PC-9 (cell line): ENCODE results near the gene NDUFS7. TPM values are rescaled to one million over a fixed set of nuclear protein-coding genes. Genes with fewer than 3 reads are reported as not detected.

ENCODE experiments used
- BruUV-seq: library from RNA; stranded (reverse); fragments of 400-500 nt; replicated peaks from 2 replicates; lab custom pipeline; 2021; lab: Mats Ljungman, UMichigan
- CTCF ChIA-PET: fragments of 300-600 bp; sonication (Branson Sonifier 250); formaldehyde crosslinking; loops from one replicate; lab custom pipeline; 2022; ENCODE audit warnings: antibody characterized with exemption; lab: Charles Lee
- POLR2A ChIA-PET: fragments of 300-600 bp; sonication (Branson Sonifier 250); formaldehyde crosslinking; loops from one replicate; lab custom pipeline; 2022; ENCODE audit warnings: antibody characterized with exemption; ENCODE audit not compliant: unreplicated experiment; lab: Charles Lee
- DNase-seq, 2 experiments: peaks; one replicate each; pipeline versions ENCODE4 v3.0.0 to v3.0.0-alpha.2; 2015 to 2022; ENCODE audit warnings: mixed read lengths in 1 of 2
- H2AFZ ChIP-seq: fragments of 200-600 bp; sonication (generic); 2 replicates; pipeline ENCODE4 v1.8.1; 2017; ENCODE audit warnings: antibody characterized with exemption
- H3F3A ChIP-seq: fragments of 200-600 bp; sonication (generic); 2 replicates; pipeline ENCODE4 v1.8.1; 2017; ENCODE audit warnings: antibody characterized with exemption, mild to moderate bottlenecking, low read depth; ENCODE audit not compliant: insufficient read depth
- H3K27ac ChIP-seq: fragments of 200-600 bp; sonication (generic); 2 replicates; pipeline ENCODE4 v1.6.1; 2016; ENCODE audit warnings: mixed run types
- H3K27me3 ChIP-seq: fragments of 200-600 bp; sonication (generic); 2 replicates; pipeline ENCODE4 v1.6.1; 2016; ENCODE audit warnings: low read depth, mixed run types; ENCODE audit not compliant: insufficient read depth
- H3K36me3 ChIP-seq: fragments of 200-600 bp; sonication (generic); 2 replicates; pipeline ENCODE4 v1.6.1; 2016; ENCODE audit warnings: low read depth, mixed run types
- H3K4me1 ChIP-seq: fragments of 200-600 bp; sonication (generic); replicated peaks from 2 replicates; pipeline ENCODE4 v1.6.1; 2016; ENCODE audit warnings: mixed run types; ENCODE audit not compliant: insufficient read depth
- H3K4me2 ChIP-seq: fragments of 200-600 bp; sonication (generic); 2 replicates; pipeline ENCODE4 v1.6.1; 2017; ENCODE audit warnings: mixed run types
- H3K4me3 ChIP-seq: fragments of 200-600 bp; sonication (generic); 2 replicates; pipeline ENCODE4 v1.6.1; 2016; ENCODE audit warnings: mixed run types
- H3K79me2 ChIP-seq: fragments of 200-600 bp; sonication (generic); 2 replicates; pipeline ENCODE4 v1.6.1; 2017; ENCODE audit warnings: low read depth, mixed run types
- H3K9me2 ChIP-seq: fragments of 200-600 bp; sonication (generic); 2 replicates; pipeline ENCODE4 v1.8.1; 2017; ENCODE audit warnings: mild to moderate bottlenecking; ENCODE audit not compliant: insufficient read depth
- H3K9me3 ChIP-seq: fragments of 200-600 bp; sonication (generic); 2 replicates; pipeline ENCODE4 v1.8.1; 2016; ENCODE audit warnings: low read depth; ENCODE audit not compliant: insufficient read depth
- H4K20me1 ChIP-seq: fragments of 200-600 bp; sonication (generic); 2 replicates; pipeline ENCODE4 v1.8.1; 2017; ENCODE audit not compliant: insufficient read depth
- EZH2 ChIP-seq: fragments of 200-600 bp; sonication (generic); IDR thresholded peaks from 2 replicates; pipeline ENCODE4 v1.8.0; 2017; ENCODE audit warnings: antibody characterized with exemption, low read depth
- intact Hi-C: fragments of 100-400 bp; cut with micrococcal nuclease; formaldehyde crosslinking; loops from one replicate; pipeline ENCODE4 v1.10.0; 2022; ENCODE audit not compliant: unreplicated experiment
- total RNA-seq: library from RNA; stranded (reverse); gene quantifications from 2 replicates; pipeline ENCODE4 v1.2.3, GENCODE V29; 2021
- TF ChIP-seq, protein P1 (sequence below): fragments of 200-600 bp; sonication (generic); conservative IDR thresholded peaks from 2 replicates; pipeline ENCODE4 v1.6.1; 2017; ENCODE audit warnings: mixed run types, antibody characterized with exemption, mild to moderate bottlenecking, moderate library complexity

Gene NDUFS7
- total RNA-seq, 1 experiment from 2014 or later, result 67.5 TPM

DNA sequence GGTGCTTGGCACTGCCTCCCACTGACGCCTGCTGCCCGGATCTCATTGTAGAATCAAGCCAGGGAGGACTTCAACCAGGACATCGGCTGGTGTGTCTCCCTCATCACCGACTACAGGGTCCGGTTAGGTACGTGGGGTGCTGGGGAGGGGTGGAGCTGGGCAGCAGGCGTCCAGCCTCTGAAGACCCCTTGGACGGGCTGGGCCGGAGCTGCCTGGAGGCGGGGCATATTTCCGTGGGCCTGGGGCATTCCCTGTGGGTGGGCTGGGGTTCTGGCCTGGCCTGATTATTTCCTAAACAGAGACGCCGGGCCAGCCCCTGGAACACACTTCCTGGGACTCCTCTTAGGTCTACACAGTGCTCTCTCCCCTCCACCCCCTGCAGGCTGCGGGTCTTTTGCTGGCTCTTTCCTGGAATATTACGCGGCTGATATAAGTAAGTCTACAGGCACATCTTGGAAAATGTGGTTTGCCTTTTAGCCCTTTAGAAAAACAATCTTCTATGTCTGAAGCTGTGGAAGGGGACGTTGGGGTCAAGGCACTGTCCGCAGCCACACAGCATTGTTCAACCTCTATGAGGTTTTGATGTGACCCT lies 14.4 kb upstream of the NDUFS7 start:
- TF ChIP-seq EZH2, result no peak
- TF ChIP-seq, protein P1, sequence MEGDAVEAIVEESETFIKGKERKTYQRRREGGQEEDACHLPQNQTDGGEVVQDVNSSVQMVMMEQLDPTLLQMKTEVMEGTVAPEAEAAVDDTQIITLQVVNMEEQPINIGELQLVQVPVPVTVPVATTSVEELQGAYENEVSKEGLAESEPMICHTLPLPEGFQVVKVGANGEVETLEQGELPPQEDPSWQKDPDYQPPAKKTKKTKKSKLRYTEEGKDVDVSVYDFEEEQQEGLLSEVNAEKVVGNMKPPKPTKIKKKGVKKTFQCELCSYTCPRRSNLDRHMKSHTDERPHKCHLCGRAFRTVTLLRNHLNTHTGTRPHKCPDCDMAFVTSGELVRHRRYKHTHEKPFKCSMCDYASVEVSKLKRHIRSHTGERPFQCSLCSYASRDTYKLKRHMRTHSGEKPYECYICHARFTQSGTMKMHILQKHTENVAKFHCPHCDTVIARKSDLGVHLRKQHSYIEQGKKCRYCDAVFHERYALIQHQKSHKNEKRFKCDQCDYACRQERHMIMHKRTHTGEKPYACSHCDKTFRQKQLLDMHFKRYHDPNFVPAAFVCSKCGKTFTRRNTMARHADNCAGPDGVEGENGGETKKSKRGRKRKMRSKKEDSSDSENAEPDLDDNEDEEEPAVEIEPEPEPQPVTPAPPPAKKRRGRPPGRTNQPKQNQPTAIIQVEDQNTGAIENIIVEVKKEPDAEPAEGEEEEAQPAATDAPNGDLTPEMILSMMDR, result no peak
- no peak overlapping the region for H3K4me3 ChIP-seq
- no peaks in the 10 kb centered on the region for H3K79me2 ChIP-seq
- no peak overlapping the region for H2AFZ ChIP-seq
- no peaks in the 10 kb centered on the region for H3K36me3 ChIP-seq
- ChIA-PET POLR2A (no interaction called here), CTCF (interaction anchor here (0.6 kb wide), 1 partner anchor 13 kb away, joined by 7 read pairs; no protein-coding TSS in a partner anchor)
- H3K9me3 ChIP-seq, result no peaks in the 10 kb centered on the region
- no peak overlapping the region for H3K27ac ChIP-seq
- no peaks in the 10 kb centered on the region for H4K20me1 ChIP-seq
- H3K9me2 ChIP-seq, result no peaks in the 10 kb centered on the region
- no peaks in the 10 kb centered on the region for H3K4me1 ChIP-seq
- BruUV-seq, result no TSS peak
- H3K4me2 ChIP-seq, result no peak overlapping the region
- intact Hi-C loops, result no loop called here
- H3F3A ChIP-seq, result no peaks in the 10 kb centered on the region
- DNase-seq, result no peak
- no peaks in the 10 kb centered on the region for H3K27me3 ChIP-seq

DNA sequence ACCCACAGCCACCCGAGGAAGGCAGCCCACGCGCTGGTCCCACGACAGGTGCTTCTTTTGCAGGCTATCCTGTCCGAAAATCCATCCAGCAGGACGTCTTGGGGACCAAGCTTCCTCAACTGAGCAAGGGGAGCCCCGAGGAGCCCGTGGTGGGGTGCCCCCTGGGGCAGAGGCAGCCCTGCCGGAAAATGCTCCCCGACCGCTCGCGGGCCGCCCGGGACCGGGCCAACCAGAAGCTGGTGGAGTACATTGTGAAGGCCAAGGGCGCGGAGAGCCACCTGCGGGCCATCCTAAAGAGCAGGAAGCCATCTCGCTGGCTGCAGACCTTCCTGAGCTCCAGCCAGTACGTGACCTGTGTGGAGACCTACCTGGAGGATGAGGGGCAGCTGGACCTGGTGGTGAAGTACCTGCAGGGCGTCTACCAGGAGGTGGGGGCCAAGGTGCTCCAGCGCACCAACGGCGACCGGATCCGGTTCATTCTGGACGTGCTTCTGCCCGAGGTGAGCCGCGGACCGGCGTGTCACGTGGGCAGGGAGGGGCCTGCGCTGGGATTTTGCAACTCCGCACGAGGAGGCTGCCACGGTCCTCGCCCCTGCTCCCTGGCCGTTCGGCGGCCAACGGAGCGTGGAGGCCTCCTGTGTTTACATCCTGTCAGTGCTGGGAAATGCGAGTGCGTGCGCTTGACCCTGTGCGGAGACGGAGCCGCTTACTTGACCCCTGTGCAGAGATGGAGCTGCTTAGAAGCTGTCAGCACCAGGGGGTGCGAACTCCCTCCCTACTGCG lies 12.9 kb upstream of the NDUFS7 start:
- TF ChIP-seq, protein P1, result no peak
- TF ChIP-seq EZH2, result no peak
- Histone ChIP-seq H3K36me3 (no peaks in the 10 kb centered on the region), H3K27me3 (no peaks in the 10 kb centered on the region), H2AFZ (no peak overlapping the region), H3K4me1 (no peaks in the 10 kb centered on the region), H3K9me2 (no peaks in the 10 kb centered on the region), H3K79me2 (no peaks in the 10 kb centered on the region), H3K9me3 (no peaks in the 10 kb centered on the region), H3K27ac (no peak overlapping the region), H4K20me1 (no peaks in the 10 kb centered on the region), H3K4me3 (no peak overlapping the region), H3K4me2 (no peak overlapping the region), H3F3A (no peaks in the 10 kb centered on the region)
- CTCF ChIA-PET, result no interaction called here
- POLR2A ChIA-PET, result no interaction called here
- BruUV-seq, result no TSS peak
- intact Hi-C loops, result no loop called here
- no peak for DNase-seq

DNA sequence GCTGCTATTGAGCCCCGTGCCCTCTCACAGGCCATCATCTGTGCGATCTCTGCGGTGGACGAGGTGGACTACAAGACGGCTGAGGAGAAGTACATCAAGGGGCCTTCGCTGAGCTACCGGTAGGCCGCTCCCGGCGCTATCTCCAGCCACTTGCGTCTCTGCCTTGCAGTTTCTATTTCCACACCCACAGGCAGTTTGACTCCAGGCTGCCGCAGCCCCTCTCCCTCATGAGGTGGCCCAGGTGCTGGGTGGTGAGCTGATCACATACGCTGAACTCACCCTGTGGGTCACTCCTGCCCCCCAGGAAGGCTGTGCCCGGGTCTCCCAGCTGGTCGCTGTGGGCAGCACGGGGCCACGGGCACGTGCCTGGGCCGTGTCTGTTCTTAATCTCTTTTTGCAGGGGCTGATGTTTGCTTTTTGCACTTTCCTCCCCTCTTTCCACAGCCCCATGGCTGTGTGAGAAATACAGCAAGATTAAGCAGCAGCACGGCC lies 10.6 kb upstream of the NDUFS7 start:
- no peaks in the 10 kb centered on the region for H3F3A ChIP-seq
- H4K20me1 ChIP-seq, result no peaks in the 10 kb centered on the region
- no peak overlapping the region for H3K4me3 ChIP-seq
- ChIA-PET POLR2A (no interaction called here), CTCF (no interaction called here)
- H2AFZ ChIP-seq, result no peak overlapping the region
- no peak for DNase-seq
- TF ChIP-seq, protein P1, result no peak
- no peak overlapping the region for H3K4me2 ChIP-seq
- H3K9me2 ChIP-seq, result no peaks in the 10 kb centered on the region
- H3K9me3 ChIP-seq, result no peaks in the 10 kb centered on the region
- no peaks in the 10 kb centered on the region for H3K4me1 ChIP-seq
- no TSS peak for BruUV-seq
- intact Hi-C loops, result loop anchor here (2.0 kb wide), 1 partner anchor 94 kb away; no protein-coding TSS in a partner anchor
- no peaks in the 10 kb centered on the region for H3K36me3 ChIP-seq
- H3K79me2 ChIP-seq, result no peaks in the 10 kb centered on the region
- no peak overlapping the region for H3K27ac ChIP-seq
- no peaks in the 10 kb centered on the region for H3K27me3 ChIP-seq
